ENCODE data around the gene NECTIN2. TPM values are rescaled to one million over a fixed set of nuclear protein-coding genes. Genes with fewer than 3 reads are reported as not detected.

The NECTIN2 gene
- total and polyA plus RNA-seq, 2 donors from 2014 or later, result 110 to 111 TPM

- Histone ChIP-seq H3K9ac (ENCODE audit: low read length in 3 of 3) (no peak overlapping the region), H3K27ac (ENCODE audit: low read depth in 2 of 2, low read length in 2 of 2) (no peak overlapping the region), H3K4me3 (ENCODE audit: low read length in 3 of 3) (no peak overlapping the region), H3K36me3 (ENCODE audit: control insufficient read depth in 2 of 3, insufficient read depth in 3 of 3, low read length in 3 of 3) (peaks cover 6 to 19% (median 6%) of the 10 kb centered on the region in 3 donors), H3K9me3 (ENCODE audit: control insufficient read depth in 2 of 3, insufficient read depth in 1 of 3, low read length in 3 of 3) (no peaks in the 10 kb centered on the region), H3K27me3 (ENCODE audit: control insufficient read depth, insufficient read depth, low read length) (no peaks in the 10 kb centered on the region), H3K4me1 (ENCODE audit: control insufficient read depth in 2 of 3, insufficient read depth in 2 of 3, low read depth in 1 of 3, low read length in 3 of 3) (peaks cover 0 to 19% (median 2%) of the 10 kb centered on the region in 3 donors)
- TF ChIP-seq CTCF (IDR thresholded peaks at IDR 0.05; ENCODE audit: borderline replicate concordance, extremely low read depth, insufficient read depth), result no peak
- intact Hi-C loops (cut with DNase I), result no loop called here
- no peak for DNase-seq
- FAIRE-seq, result no peak
These were observed 32.1 kb upstream of the NECTIN2 start for GRCh38 chr19:44813841-44814470.

GRCh38 chr19:44814517-44814916, 31.6 kb upstream of the NECTIN2 start:
- no peak for TF ChIP-seq CTCF (IDR thresholded peaks at IDR 0.05; ENCODE audit: borderline replicate concordance, extremely low read depth, insufficient read depth)
- no peaks in the 10 kb centered on the region for H3K9me3 ChIP-seq (ENCODE audit: control insufficient read depth in 2 of 3, insufficient read depth in 1 of 3, low read length in 3 of 3)
- H3K36me3 ChIP-seq (ENCODE audit: control insufficient read depth in 2 of 3, insufficient read depth in 3 of 3, low read length in 3 of 3), result peaks cover 6 to 24% (median 6%) of the 10 kb centered on the region in 3 donors
- H3K4me3 ChIP-seq (ENCODE audit: low read length in 3 of 3), result no peak overlapping the region
- DNase-seq (no peak), FAIRE-seq (no peak)
- H3K4me1 ChIP-seq (ENCODE audit: control insufficient read depth in 2 of 3, insufficient read depth in 2 of 3, low read depth in 1 of 3, low read length in 3 of 3), result peaks cover 0 to 22% (median 2%) of the 10 kb centered on the region in 3 donors
- intact Hi-C loops (cut with DNase I), result no loop called here
- no peak overlapping the region for H3K27ac ChIP-seq (ENCODE audit: low read depth in 2 of 2, low read length in 2 of 2)
- H3K27me3 ChIP-seq (ENCODE audit: control insufficient read depth, insufficient read depth, low read length), result no peaks in the 10 kb centered on the region
- no peak overlapping the region for H3K9ac ChIP-seq (ENCODE audit: low read length in 3 of 3)

- DNase-seq, result no peak
- Histone ChIP-seq H3K27ac (ENCODE audit: low read depth in 2 of 2, low read length in 2 of 2) (no peak overlapping the region), H3K4me1 (ENCODE audit: control insufficient read depth in 2 of 3, insufficient read depth in 2 of 3, low read depth in 1 of 3, low read length in 3 of 3) (peaks cover 0 to 15% (median 2%) of the 10 kb centered on the region in 3 donors), H3K36me3 (ENCODE audit: control insufficient read depth in 2 of 3, insufficient read depth in 3 of 3, low read length in 3 of 3) (peaks cover 6 to 24% (median 6%) of the 10 kb centered on the region in 3 donors), H3K27me3 (ENCODE audit: control insufficient read depth, insufficient read depth, low read length) (no peaks in the 10 kb centered on the region), H3K9ac (ENCODE audit: low read length in 3 of 3) (no peak overlapping the region), H3K9me3 (ENCODE audit: control insufficient read depth in 2 of 3, insufficient read depth in 1 of 3, low read length in 3 of 3) (no peaks in the 10 kb centered on the region), H3K4me3 (ENCODE audit: low read length in 3 of 3) (no peak overlapping the region)
- no peak for TF ChIP-seq CTCF (IDR thresholded peaks at IDR 0.05; ENCODE audit: borderline replicate concordance, extremely low read depth, insufficient read depth)
- FAIRE-seq, result no peak
- intact Hi-C loops (cut with DNase I), result no loop called here
These were observed 29.8 kb upstream of the NECTIN2 start for GRCh38 chr19:44816301-44816700.

All from kidney (tissue), 14 donors.